ENCODE results near the gene DERL3.
A peak's percentile ranks its signal among the peaks of the same experiment; 100 is the strongest.

DERL3 gene

DNA sequence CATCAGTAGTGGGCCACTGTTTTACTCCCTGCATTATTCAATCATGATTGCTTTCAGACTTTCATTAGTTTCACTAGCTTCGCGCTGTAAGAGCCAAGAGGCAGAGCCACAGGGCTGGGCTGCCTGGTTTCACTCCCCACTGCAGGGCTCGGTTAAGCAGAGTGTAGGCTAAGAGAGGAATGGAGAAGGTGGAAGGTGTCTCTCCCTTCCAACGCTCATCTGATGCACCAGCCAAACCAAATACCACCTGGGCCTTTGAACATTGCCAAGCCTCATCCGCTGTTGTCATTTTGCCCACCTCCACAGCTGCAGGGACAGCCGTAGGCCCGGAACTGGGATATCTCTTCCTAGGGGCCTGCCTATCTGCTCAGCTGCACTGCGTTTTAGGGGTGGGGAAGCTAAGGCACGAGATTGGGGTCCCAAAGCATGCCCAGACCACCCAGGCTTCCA lies 52.5 kb downstream of the DERL3 start:
- DNase-seq: no peak
- Mint-ChIP-seq H3K4me1 (peaks cover 40% of the 10 kb centered on the region), H3K27me3 (no peaks in the 10 kb centered on the region), H3K9me3 (no peaks in the 10 kb centered on the region), H3K27ac (peak overlapping the region; percentile 97 to 98), H3K4me3 (peak overlapping the region; percentile 90)
- peak; percentile 21 for ATAC-seq

All from stimulated activated naive CD8-positive, alpha-beta T cell treated with anti-CD3 and anti-CD28 coated beads, Interleukin-15, amount 100 ng/mL, for 72 hours (primary cell).